Lung (tissue), 12 donors: ENCODE data around the gene FAM168B. TPM values are rescaled to one million over a fixed set of nuclear protein-coding genes. Genes with fewer than 3 reads are reported as not detected.

Experiments
- ATAC-seq: fragments of 200-7000 bp; cut with Tn5 transposase; one replicate; pipeline ENCODE4 v1.9.1; 2020; ENCODE audit warnings: moderate number of reproducible peaks; ENCODE audit not compliant: insufficient read depth, low FRiP score
- DNase-seq, 3 donors: peaks; one replicate each; pipeline ENCODE4 v3.0.0-alpha.2; 2013 to 2017
- H3K27ac ChIP-seq, 2 donors: one replicate each; pipeline ENCODE4 v1.5.1; 2013; ENCODE audit warnings: mild to moderate bottlenecking in 2 of 2, moderate library complexity in 2 of 2, control low read depth in 1 of 2, inconsistent platforms in 1 of 2, low read depth in 1 of 2, low read length in 1 of 2
- H3K27me3 ChIP-seq, 3 donors: one replicate each; pipeline ENCODE4 v1.5.1; 2013; ENCODE audit warnings: low read length in 2 of 3; ENCODE audit not compliant: control insufficient read depth in 3 of 3, insufficient read depth in 3 of 3
- H3K36me3 ChIP-seq, 4 donors: one replicate each; pipeline ENCODE4 v1.5.1; 2013; ENCODE audit warnings: low read length in 4 of 4, mild to moderate bottlenecking in 1 of 4, moderate library complexity in 1 of 4; ENCODE audit not compliant: control insufficient read depth in 4 of 4, insufficient read depth in 4 of 4
- H3K4me1 ChIP-seq, 5 donors: one replicate each; pipeline ENCODE4 v1.5.1; 2013; ENCODE audit warnings: low read length in 5 of 5, mild to moderate bottlenecking in 2 of 5, moderate library complexity in 1 of 5; ENCODE audit not compliant: control insufficient read depth in 5 of 5, insufficient read depth in 5 of 5
- H3K4me3 ChIP-seq: one replicate; pipeline ENCODE4 v1.5.1; 2013; ENCODE audit warnings: mild to moderate bottlenecking, control low read depth, moderate library complexity
- H3K9ac ChIP-seq, 2 donors: one replicate each; pipeline ENCODE4 v1.5.1; 2013; ENCODE audit warnings: low read length in 2 of 2, control low read depth in 1 of 2; ENCODE audit not compliant: insufficient read depth in 1 of 2
- H3K9me3 ChIP-seq, 4 donors: one replicate each; pipeline ENCODE4 v1.5.1; 2013; ENCODE audit warnings: low read length in 3 of 4, mild to moderate bottlenecking in 1 of 4, moderate library complexity in 1 of 4; ENCODE audit not compliant: control insufficient read depth in 4 of 4, insufficient read depth in 3 of 4
- WGBS, 2 donors: extraction: QIAGEN DNeasy Blood & Tissue Kit; methylation state at CpG; one replicate each; pipeline ENCODE4 v1.1.7; 2013; 5-methylcytosine and 5-hydroxymethylcytosine counted together
- polyA plus RNA-seq, 2 donors: library from polyadenylated mRNA; stranded (reverse); fragments of 200-250 nt; gene quantifications; one replicate each; pipeline ENCODE4 v1.2.1, GENCODE V29; 2013
- total RNA-seq, 2 donors: library from RNA; depleted of rRNA in 1 of 2; stranded (reverse); fragments of >200 nt in 1 of 2; gene quantifications; one replicate each; pipeline ENCODE4 v1.2.1, GENCODE V29; 2014 to 2021
- TF ChIP-seq, protein P1 (sequence below): IDR thresholded peaks from 2 replicates; pipeline ENCODE4 v1.5.1; 2012; ENCODE audit warnings: mild to moderate bottlenecking; ENCODE audit errors: control extremely low read depth, extremely low read depth
- donor health status: control.
- donor health status: control.
- donor health status: Bipolar disorder and iron deficiency.
- donor health status: healthy.
- donor health status: DM: yes; HTN: yes; CAD: no.

Gene FAM168B
- total and polyA plus RNA-seq, 4 donors: 20.4 to 79.7 (median 40.1) TPM

DNA sequence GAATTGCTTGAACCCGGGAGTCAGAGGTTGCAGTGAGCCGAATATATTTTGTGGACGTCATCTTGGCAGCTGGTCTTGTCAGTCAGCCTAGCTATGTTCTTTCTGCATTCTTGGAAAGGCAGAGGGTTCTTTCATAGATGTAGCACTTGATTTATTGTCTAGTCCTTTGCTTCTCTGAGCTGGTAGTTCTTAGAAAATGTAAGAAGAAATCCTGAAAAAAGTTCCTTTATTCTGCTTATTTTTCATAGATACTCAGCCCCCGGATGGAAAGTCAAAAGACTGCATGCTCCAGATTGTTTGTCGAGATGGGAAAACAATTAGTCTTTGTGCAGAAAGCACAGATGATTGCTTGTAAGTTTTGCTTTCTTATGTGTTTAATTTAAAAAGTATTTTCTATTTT, 33.2 kb upstream of the FAM168B start:
- ATAC-seq: no peak
- H3K4me1 ChIP-seq: peaks cover 0 to 2% (median 0%) of the 10 kb centered on the region in 5 donors
- no peaks in the 10 kb centered on the region for H3K9me3 ChIP-seq
- TF ChIP-seq, protein P1, sequence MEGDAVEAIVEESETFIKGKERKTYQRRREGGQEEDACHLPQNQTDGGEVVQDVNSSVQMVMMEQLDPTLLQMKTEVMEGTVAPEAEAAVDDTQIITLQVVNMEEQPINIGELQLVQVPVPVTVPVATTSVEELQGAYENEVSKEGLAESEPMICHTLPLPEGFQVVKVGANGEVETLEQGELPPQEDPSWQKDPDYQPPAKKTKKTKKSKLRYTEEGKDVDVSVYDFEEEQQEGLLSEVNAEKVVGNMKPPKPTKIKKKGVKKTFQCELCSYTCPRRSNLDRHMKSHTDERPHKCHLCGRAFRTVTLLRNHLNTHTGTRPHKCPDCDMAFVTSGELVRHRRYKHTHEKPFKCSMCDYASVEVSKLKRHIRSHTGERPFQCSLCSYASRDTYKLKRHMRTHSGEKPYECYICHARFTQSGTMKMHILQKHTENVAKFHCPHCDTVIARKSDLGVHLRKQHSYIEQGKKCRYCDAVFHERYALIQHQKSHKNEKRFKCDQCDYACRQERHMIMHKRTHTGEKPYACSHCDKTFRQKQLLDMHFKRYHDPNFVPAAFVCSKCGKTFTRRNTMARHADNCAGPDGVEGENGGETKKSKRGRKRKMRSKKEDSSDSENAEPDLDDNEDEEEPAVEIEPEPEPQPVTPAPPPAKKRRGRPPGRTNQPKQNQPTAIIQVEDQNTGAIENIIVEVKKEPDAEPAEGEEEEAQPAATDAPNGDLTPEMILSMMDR: no peak
- WGBS, 2 donors: 90 to 95% methylated on average over 5 of the region's 5 CpGs
- DNase-seq: no peak
- H3K4me3 ChIP-seq: no peak overlapping the region
- no peak overlapping the region for H3K9ac ChIP-seq
- no peak overlapping the region for H3K27ac ChIP-seq
- H3K27me3 ChIP-seq: no peaks in the 10 kb centered on the region
- peaks cover 25 to 28% (median 26%) of the 10 kb centered on the region in 4 donors for H3K36me3 ChIP-seq

DNA sequence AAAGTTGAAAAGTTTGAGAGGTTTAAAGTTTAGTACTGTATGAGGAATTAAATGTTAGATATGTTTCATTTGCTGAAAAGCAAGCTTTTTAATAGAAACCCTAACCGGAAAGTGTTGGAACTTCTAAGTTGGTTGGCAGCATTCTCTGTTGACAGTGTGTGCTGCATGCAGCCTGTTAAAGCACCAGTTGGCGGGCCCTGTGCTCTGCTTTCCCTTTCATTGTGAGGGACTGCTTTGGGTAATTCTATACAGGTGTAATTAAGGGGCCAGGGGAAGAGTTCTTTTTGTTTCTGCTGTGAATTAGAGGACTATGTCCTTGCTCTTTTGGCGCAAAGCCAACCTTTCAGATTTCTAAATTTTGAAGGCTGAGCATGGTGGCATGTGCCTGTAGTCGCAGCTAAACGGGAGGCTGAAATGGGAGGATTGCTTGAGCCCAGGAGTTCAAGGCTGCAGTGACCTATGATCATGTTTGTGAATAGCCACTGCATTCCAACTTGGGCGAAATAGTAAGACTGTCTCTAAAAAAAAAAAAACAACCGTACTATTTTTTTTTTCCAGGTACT, 32.0 kb upstream of the FAM168B start:
- ATAC-seq: no peak

DNA sequence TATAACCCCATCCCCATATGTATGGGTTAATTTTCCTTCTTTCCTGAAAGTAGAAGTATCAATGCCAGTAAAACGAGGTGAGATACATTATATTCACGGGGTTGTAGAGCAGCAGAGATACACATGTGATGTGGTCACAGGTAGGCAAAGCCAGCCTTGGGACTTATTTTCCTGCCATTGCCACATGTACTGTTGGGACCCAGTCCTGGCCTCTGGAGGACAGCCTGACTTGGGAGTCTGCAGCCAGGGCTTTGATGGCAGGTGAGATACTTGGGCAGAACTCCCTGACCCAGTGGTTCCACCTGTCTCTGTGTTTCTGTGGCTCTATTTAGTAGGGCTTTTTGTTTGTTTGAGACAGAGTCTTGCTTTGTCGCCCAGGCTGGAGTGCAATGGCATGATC, 29.9 kb upstream of the FAM168B start:
- TF ChIP-seq, protein P1: no peak
- ATAC-seq: no peak
- Histone ChIP-seq H3K4me1 (peaks cover 0 to 5% (median 0%) of the 10 kb centered on the region in 5 donors), H3K36me3 (peaks cover 15 to 18% (median 17%) of the 10 kb centered on the region in 4 donors), H3K9me3 (no peaks in the 10 kb centered on the region), H3K27ac (no peak overlapping the region), H3K9ac (no peak overlapping the region), H3K4me3 (no peak overlapping the region), H3K27me3 (no peaks in the 10 kb centered on the region)
- no peak for DNase-seq
- WGBS, 2 donors: 93 to 99% methylated on average over 3 of the region's 3 CpGs

More for the DNA sequence above, 32.0 kb upstream of the FAM168B start:
- TF ChIP-seq, protein P1: no peak
- 94 to 95% methylated on average over 7 of the region's 7 CpGs for WGBS, 2 donors
- Histone ChIP-seq H3K4me1 (peaks cover 0 to 5% (median 0%) of the 10 kb centered on the region in 5 donors), H3K9ac (no peak overlapping the region), H3K27me3 (no peaks in the 10 kb centered on the region), H3K36me3 (peaks cover 19 to 26% (median 23%) of the 10 kb centered on the region in 4 donors), H3K27ac (no peak overlapping the region), H3K9me3 (no peaks in the 10 kb centered on the region), H3K4me3 (no peak overlapping the region)
- DNase-seq: no peak

DNA sequence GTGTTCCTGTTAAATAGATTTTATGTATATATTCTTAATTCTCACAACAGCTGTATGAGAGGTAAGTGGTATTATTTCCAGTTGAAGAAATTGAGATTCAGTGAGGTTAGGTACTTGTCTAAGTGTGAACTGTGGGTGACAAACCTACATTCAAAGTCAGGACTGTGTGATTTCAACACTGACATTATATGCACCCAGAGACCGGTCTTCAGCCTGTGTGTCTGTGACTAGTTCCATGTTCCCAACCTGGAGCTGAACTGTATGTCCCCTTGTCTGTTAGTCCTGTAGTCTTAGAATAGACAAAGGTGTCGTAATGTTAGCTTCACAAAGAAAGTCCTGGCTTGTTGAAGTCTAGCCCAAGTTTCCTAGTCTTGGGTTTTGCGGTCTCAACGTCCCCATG, 29.2 kb upstream of the FAM168B start:
- no peaks in the 10 kb centered on the region for H3K9me3 ChIP-seq
- peaks cover 0 to 5% (median 0%) of the 10 kb centered on the region in 5 donors for H3K4me1 ChIP-seq
- WGBS, 2 donors: 96 to 98% methylated on average over 4 of the region's 4 CpGs
- H3K27me3 ChIP-seq: no peaks in the 10 kb centered on the region
- TF ChIP-seq, protein P1: no peak
- ATAC-seq (no peak), DNase-seq (no peak)
- H3K27ac ChIP-seq: no peak overlapping the region
- H3K9ac ChIP-seq: no peak overlapping the region
- H3K4me3 ChIP-seq: no peak overlapping the region
- peaks cover 9 to 16% (median 14%) of the 10 kb centered on the region in 4 donors for H3K36me3 ChIP-seq
